GM10248 (cell line): ENCODE data around the gene CHD5.

Experiments used
- CTCF ChIA-PET: fragments of 300-600 bp; sonication (Branson Sonifier 250); formaldehyde crosslinking; extraction: SDS; loops from one replicate; lab custom pipeline; 2021; ENCODE audit warnings: antibody characterized with exemption; lab: Yijun Ruan, JAX
- POLR2A ChIA-PET: fragments of 350-650 bp; sonication (Branson Sonifier 250); formaldehyde crosslinking; extraction: SDS; loops from one replicate; lab custom pipeline; 2020; ENCODE audit warnings: antibody characterized with exemption; lab: Yijun Ruan, JAX
- DNase-seq: peaks from one replicate; pipeline ENCODE4 v3.0.0; 2012; ENCODE audit errors: extremely low spot score
- CTCF ChIP-seq: IDR thresholded peaks from 2 replicates; pipeline ENCODE4 v1.5.1; 2012; ENCODE audit warnings: mild to moderate bottlenecking, low read depth; ENCODE audit errors: extremely low read depth, missing control alignments, control extremely low read depth

The CHD5 gene

GRCh38 chr1:6152181-6152580, 27.9 kb downstream of the CHD5 start:
- DNase-seq, result no peak
- TF ChIP-seq CTCF, result no peak
- ChIA-PET CTCF (no interaction called here), POLR2A (no interaction called here)

- POLR2A ChIA-PET, result no interaction called here
- no peak for DNase-seq
- CTCF ChIA-PET, result no interaction called here
- no peak for TF ChIP-seq CTCF
These were observed 28.8 kb downstream of the CHD5 start for GRCh38 chr1:6151291-6151822.

- no peak for TF ChIP-seq CTCF
- no peak for DNase-seq
- POLR2A ChIA-PET, result no interaction called here
- CTCF ChIA-PET, result no interaction called here
These were observed 29.8 kb downstream of the CHD5 start for GRCh38 chr1:6150006-6150938.

DNA sequence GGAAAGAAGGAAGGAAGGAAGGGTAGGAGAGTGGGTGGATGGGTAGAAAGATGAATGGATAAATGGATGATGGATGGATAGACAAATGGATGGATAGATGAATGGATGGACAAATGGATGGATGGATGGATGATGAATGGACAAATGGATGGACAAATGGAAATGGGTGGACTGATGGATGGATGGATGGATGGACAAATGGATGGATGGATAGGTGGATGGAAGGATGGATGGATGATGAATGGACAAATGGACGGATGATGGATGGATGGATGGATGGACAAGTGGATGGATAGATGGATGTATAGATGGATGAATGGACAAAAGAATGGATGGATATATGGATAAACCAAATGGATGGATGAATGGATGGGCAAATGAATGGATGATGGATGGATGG, 30.5 kb downstream of the CHD5 start:
- TF ChIP-seq CTCF, result no peak
- no peak for DNase-seq

GRCh38 chr1:6148497-6149241, 31.5 kb downstream of the CHD5 start:
- no peak for TF ChIP-seq CTCF
- DNase-seq, result peak; percentile 90
- POLR2A ChIA-PET, result no interaction called here
- CTCF ChIA-PET, result no interaction called here

More for the DNA sequence above, 30.5 kb downstream of the CHD5 start:
- ChIA-PET POLR2A (no interaction called here), CTCF (no interaction called here)

DNA sequence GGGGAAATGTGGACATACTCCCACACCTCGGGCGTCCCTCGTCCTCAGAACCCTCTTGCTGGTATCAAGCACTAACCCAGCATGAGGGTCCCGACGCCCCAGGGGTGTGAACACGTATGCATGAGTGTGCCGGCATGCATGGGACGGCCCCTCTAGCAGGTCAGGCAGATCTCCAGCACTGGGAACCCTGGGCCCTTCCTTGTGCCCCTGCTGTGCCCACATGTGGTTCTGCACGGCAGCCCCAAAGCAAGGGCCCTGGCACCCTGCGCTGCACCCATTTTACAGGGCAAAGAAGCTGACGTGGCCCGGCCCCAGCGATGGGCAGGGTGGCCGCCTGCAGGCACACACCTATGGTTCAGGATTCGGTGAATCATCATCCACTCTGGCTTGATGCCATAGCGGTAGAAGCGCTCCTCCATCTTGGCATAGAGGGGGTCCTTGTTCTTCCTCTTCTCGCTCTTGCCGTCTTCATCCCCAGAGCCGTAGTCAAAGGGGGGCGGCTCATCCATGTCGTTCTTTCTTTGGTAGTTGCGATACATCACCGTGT, 34.2 kb downstream of the CHD5 start:
- no peak for DNase-seq
- CTCF ChIA-PET, result no interaction called here
- POLR2A ChIA-PET, result no interaction called here
- TF ChIP-seq CTCF, result no peak
